ENCODE measurements around the gene PRLR.

GRCh38 chr5:35096932-35097331 lies 133.4 kb downstream of the PRLR start:
- TF ChIP-seq CTCF (IDR thresholded peaks at IDR 0.05): no peak
- no peak for TF ChIP-seq POLR2A (IDR thresholded peaks at IDR 0.05)

Data from uterus (tissue), 2 donors.